Left cardiac atrium (tissue), 4 donors: ENCODE results near the gene CPNE2. TPM values are rescaled to one million over a fixed set of nuclear protein-coding genes. Genes with fewer than 3 reads are reported as not detected.
"Not testable (repeated sequence)": the region's sequence is repeated elsewhere in the genome, so short reads cannot be mapped to it uniquely, and the experiment has no call there.

Source experiments
- ATAC-seq, 2 donors: fragments of 200-7000 bp; cut with Tn5 transposase; one replicate each; pipeline ENCODE4 v1.9.1; 2020; ENCODE audit warnings: mild to moderate bottlenecking in 2 of 2, moderate library complexity in 2 of 2
- DNase-seq: peaks from one replicate; pipeline ENCODE4 v3.0.0-alpha.2; 2020
- intact Hi-C, 2 donors: fragments of 100-400 bp; cut with DNase I; formaldehyde crosslinking; loops; one replicate each; pipeline versions ENCODE4 v1.14.1 to v1.15.1; 2022 to 2023
- long read RNA-seq: library from polyadenylated mRNA; unstranded; transcript quantifications from one replicate; pipeline ENCODE4 v2.0.0, GENCODE V29; 2021
- total RNA-seq, 2 donors: library from RNA; stranded (reverse); fragmentation: NEBNext Ultra II Directional; extraction: Animal tissue kit (Norgen Biotek cat#: 25700); gene quantifications; one replicate each; pipeline ENCODE4 v1.2.1, GENCODE V29; 2021
- donor health status: DM: no; HTN: yes; CAD: no.
- donor health status: DM: no; HTN: yes; CAD: no; lungs with severe emphysema.
- donor health status: DM: yes; HTN: yes; CAD: no.
- donor health status: Dilated cardiomyopathy.

Gene CPNE2
- 10 to 100 TPM; 16.1 to 17.6 TPM for total RNA-seq
- long read RNA-seq, partial matches to known transcripts, result 0 of 3 reads
- long read RNA-seq, other reads (novel, unspliced or antisense), result 1 of 3 reads

DNA sequence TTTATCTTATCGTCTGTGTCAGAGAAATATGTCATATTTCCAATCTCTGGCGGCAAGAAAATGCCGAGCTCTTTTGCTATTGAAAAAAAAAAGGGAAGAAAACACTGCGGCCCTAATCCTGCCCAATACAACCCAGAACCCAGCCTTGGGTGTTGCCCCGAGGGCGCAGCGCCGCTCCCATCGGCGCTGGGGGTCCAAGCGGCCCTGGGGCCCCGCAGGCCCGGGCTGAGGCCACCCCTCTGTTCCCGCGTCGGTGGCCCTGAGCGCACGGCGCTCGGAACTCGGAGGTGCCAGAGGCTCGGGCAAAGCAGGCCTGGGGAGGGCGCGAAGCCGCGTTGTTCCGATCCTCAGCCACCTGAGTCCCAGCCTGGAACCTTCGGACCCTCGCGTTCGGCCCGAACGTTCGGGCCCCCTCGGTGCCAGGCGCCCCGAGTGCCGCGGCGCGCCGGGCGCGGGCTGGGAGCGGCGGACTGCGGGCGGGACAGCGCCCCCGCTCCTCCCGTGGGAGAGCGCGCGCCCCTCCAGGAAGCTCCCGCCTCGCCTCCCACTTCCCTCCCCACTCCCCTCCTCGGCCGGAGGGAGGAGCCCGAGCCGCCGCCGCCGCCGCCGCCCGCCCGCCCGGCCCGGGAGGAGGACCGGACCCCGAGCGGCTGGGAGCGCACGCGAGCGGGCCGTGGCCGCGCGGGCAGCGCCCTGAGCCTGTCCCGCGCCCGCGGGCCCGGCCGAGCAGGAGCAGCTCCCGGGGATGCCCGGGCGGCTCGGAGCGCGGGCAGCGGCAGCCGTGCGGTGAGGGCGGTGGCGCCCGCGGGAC is at the start of gene CPNE2:
Gene CPNE2 (plus strand): TSS at position 609 of the 811 bp plus-strand sequence. CDS start 18,160 bp downstream, outside the sequence.
- DNase-seq (peak; percentile 74), ATAC-seq (peak; percentile 87 to 89)
- intact Hi-C loops, result no loop called here

DNA sequence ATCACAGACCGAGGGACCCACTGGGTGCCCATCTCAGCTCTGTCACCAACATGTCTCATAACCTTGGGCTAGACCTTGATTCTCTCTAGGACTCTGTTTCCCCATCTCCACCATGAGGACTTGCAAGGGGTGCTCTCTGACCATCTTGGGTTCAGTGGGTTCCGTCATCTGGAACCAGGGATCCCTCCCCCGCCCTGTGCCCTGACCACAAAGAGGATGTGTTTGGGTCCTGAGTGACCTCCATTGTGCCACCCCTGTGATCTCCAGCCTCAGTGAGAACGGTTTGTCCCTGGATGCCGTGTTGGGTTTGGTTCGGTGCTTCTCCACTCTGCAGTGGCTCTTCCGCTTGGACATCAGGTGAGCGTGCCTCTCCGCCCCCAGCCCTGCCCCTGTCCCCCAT is 49.1 kb upstream of the CPNE2 start:
- DNase-seq (no peak), ATAC-seq (no peak)
- intact Hi-C loops, result loop anchor here (10.0 kb wide), 2 partner anchors 78 to 178 kb away; partner anchors contain the start of genes CETP (in 1 of the 2) and SLC12A3 (in 1 of the 2)

- DNase-seq (no peak), ATAC-seq (peak in 1 of 2 donors; percentile 2)
- intact Hi-C loops, result loop anchor here (5.0 to 10.0 kb wide), 3 partner anchors 80 to 180 kb away; partner anchors contain the start of genes SLC12A3 (in 2 of the 2) and CETP (in 1 of the 2)
Measured at GRCh38 chr16:57044931-57045693, 47.3 kb upstream of the CPNE2 start.

DNA sequence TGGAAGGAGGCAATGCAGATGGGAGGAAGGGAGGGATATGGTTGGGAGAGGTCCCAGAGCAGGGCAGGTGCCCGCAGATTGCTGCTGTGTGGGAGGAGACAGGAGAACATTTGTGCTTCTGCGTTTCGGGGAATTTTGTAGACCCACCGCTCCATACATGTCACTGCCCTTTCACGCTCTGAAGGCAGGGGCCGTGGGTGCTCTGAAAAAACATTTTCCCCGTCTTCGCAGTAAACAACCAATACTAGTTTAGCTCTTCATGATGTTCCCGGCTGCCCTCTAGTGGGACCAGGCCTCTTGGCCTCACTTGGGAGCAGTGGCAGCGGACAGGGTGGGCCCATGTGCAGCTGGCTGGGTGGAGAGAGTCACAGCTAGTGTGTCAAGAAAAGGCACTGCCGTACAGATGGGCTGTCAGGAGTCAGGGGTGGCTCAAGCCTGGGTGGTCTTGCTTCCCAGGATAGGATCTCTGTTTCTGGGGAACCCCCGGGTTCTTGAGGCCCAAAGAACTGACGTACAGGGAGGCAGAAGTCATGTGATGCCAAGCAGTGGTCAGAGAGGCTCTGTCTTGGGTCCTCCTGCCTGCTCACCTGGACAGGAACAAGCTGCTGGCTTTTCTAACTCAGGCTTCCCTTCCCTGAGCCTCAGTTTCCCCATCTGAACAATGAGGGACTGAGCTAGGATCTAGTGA is 46.5 kb upstream of the CPNE2 start:
- ATAC-seq, result peak; percentile 70 to 81
- intact Hi-C loops, result loop anchor here (5.0 to 10.0 kb wide), 3 partner anchors 81 to 181 kb away; partner anchors contain the start of genes SLC12A3 (in 2 of the 2) and CETP (in 1 of the 2)

DNA sequence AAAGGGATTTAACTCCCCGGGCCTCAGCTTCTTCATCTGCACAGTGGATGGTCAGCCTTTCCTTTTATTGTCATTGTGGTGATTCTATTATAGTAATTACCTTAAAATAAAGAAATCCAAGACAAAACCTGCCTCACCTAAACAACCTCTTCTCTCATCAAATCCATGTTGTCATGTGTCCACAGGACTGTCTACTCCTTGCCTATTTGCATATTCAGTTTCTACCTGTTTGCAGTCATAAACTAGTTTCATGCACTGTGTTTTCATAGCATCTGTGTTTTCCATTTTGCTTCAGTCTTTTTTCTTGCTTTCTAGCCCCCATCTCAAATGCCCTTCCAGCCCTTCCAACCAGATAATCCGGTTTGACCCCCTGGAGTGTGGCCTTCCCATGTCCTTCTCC is 44.3 kb upstream of the CPNE2 start:
- intact Hi-C loops, result loop anchor here (5.0 to 10.0 kb wide), 3 partner anchors 83 to 183 kb away; partner anchors contain the start of genes SLC12A3 (in 2 of the 2) and CETP (in 1 of the 2)
- ATAC-seq (no peak), DNase-seq (no peak)

More for the DNA sequence above, 46.5 kb upstream of the CPNE2 start:
- DNase-seq, result peak; percentile 76

- intact Hi-C loops, result loop anchor here (5.0 to 10.0 kb wide), 3 partner anchors 85 to 185 kb away; partner anchors contain the start of genes SLC12A3 (in 2 of the 2) and CETP (in 1 of the 2)
- ATAC-seq (no peak), DNase-seq (no peak)
Measured at GRCh38 chr16:57049678-57050077, 42.7 kb upstream of the CPNE2 start.

GRCh38 chr16:57051696-57052228 is 40.6 kb upstream of the CPNE2 start:
- intact Hi-C loops, result no loop called here
- DNase-seq (no peak), ATAC-seq (no peak)

DNA sequence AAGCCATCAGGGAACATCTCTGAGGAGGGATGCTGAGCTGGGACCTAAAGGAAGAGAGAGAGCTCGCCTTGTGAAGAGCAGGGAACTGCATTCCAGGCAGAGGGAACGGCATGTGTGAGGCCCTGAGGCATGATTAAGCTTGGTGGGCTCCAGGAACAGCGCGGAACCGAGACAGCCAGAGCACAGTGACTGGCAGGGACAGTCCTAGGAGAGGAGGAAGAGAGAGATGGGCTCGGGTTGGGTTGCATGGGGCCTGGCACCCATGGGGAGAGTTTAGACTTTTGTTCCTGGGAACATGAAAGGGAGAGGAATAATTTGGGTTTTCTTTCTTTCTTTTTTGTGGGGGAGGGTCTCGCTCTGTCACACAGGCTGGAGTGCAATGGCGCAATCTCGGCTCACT is 39.2 kb upstream of the CPNE2 start:
- no peak for ATAC-seq
- intact Hi-C loops, result no loop called here
- no peak for DNase-seq

DNA sequence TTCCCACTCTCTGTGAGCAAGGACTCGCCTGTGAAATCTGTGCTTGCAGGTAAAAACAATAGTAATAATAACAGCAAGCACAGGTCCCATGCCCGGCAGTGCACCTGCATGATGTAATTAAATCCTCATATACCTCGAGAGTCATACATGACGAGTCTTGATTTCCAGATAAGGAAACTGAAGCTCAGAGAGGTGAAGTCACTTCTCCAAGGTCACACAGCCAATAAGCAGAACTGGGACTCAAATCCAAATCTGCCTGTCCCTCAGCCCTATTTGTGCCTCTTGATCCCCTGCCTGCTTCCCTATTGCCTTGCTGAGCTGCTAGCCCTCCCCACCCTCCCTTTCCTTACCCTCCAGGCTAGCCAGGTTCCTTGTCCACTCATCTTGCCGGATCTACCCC is 38.0 kb upstream of the CPNE2 start:
- intact Hi-C loops, result no loop called here
- no peak for ATAC-seq

GRCh38 chr16:57054771-57055170 is 37.6 kb upstream of the CPNE2 start:
- ATAC-seq, result no peak
- DNase-seq, result no peak
- intact Hi-C loops, result no loop called here

More for the DNA sequence above, 38.0 kb upstream of the CPNE2 start:
- no peak for DNase-seq

- ATAC-seq (no peak), DNase-seq (no peak)
- intact Hi-C loops, result no loop called here
Measured at GRCh38 chr16:57055671-57056070, 36.7 kb upstream of the CPNE2 start.

- ATAC-seq (no peak), DNase-seq (no peak)
Measured at GRCh38 chr16:57058291-57058861, 34.0 kb upstream of the CPNE2 start.

DNA sequence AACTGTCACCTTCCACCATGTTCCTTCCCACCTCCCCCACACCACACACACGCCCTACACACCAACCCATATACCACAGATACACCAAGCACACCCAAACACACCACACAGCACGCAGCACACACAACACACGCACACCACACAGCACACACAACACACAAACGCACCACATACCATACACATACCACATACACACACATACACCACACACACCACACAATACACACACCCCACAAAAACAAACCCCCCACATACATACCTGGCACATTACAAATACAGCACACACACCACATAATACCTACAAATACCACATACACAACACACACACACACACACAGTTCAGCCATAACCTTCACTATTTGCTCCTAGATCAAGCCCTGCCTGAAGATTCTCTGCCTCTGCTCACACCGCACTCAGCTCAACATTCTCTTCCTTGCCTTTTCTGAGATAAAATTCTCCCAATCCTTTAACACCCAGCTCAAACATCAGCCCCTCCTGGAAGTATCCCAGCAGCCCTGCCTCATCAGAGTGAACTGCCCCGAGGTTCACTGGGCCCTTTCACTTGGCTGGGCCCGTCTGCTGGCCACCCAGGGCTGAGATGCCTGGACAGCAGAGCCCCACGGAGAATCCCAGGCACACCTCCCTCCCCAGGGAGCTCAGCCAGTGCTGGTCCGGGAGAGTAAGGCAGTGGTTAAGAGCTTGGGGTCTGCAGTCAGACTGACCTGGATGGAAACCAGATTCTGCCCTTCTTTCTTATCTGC is 31.9 kb upstream of the CPNE2 start:
- ATAC-seq, result peak in 1 of 2 donors; percentile 47
- no peak for DNase-seq
- intact Hi-C loops, result no loop called here

More at GRCh38 chr16:57058291-57058861, 34.0 kb upstream of the CPNE2 start:
- intact Hi-C loops, result no loop called here

GRCh38 chr16:57061084-57061905 is 31.1 kb upstream of the CPNE2 start:
- intact Hi-C loops, result no loop called here
- ATAC-seq (peak; percentile 87 to 93), DNase-seq (peak; percentile 79)

GRCh38 chr16:57062329-57062728 is 30.1 kb upstream of the CPNE2 start:
- DNase-seq (no peak), ATAC-seq (no peak)
- intact Hi-C loops, result no loop called here

DNA sequence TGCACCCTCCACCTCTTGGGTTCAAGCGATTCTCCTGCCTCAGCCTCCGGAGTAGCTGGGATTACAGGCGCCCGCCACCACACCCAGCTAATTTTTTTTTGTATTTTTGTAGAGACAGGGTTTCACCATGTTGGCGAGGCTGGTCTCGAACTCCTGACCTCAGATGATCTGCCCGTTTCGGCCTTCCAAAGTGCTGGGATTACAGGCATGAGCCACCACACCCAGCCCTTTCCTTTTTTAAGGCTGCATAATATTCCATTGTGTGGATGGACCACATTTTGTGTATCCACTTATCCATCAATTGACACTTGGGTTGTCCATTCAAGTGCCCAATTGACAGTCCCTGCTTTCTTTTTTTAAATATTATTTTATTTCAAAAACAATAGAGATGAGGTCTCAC is 29.2 kb upstream of the CPNE2 start:
- DNase-seq, intact Hi-C loops, ATAC-seq: not testable (repeated sequence)

GRCh38 chr16:57064995-57065394 is 27.4 kb upstream of the CPNE2 start:
- DNase-seq, result no peak
- intact Hi-C loops, result no loop called here
- no peak for ATAC-seq
